Stimulated activated naive B cell treated with anti-CD40 and anti-IgM and Interleukin-4, amounts not matched to agents 10 μg/mL and 1 μg/mL and 100 μg/mL, for 72 hours (primary cell): Measurements from ENCODE around the gene FAM43B.

ENCODE experiments used
- ATAC-seq, 2 donors: fragments of 150-1000 bp; cut with Tn5 transposase; replicated peaks; 2 replicates each; pipeline ENCODE4 v1.10.0; 2021; ENCODE audit warnings: moderate library complexity in 1 of 2
- DNase-seq: peaks from one replicate; pipeline ENCODE4 v3.0.0; 2021
- H3K27ac Mint-ChIP-seq: one replicate; pipeline ENCODE4 v1.8.0; 2022; ENCODE audit warnings: mild to moderate bottlenecking, mixed read lengths
- H3K27me3 Mint-ChIP-seq, 2 donors: one replicate each; pipeline ENCODE4 v1.8.0; 2022; ENCODE audit warnings: mixed read lengths in 2 of 2
- H3K36me3 Mint-ChIP-seq, 2 donors: one replicate each; pipeline ENCODE4 v1.8.0; 2022; ENCODE audit warnings: mixed read lengths in 2 of 2, mild to moderate bottlenecking in 1 of 2
- H3K4me1 Mint-ChIP-seq, 2 donors: one replicate each; pipeline ENCODE4 v1.8.0; 2022; ENCODE audit warnings: mixed read lengths in 2 of 2, mild to moderate bottlenecking in 1 of 2
- H3K4me3 Mint-ChIP-seq, 2 donors: one replicate each; pipeline ENCODE4 v1.8.0; 2022; ENCODE audit warnings: mild to moderate bottlenecking in 2 of 2, mixed read lengths in 2 of 2, moderate library complexity in 1 of 2
- H3K9me3 Mint-ChIP-seq, 2 donors: one replicate each; pipeline ENCODE4 v1.8.0; 2022; ENCODE audit warnings: mixed read lengths in 2 of 2, mild to moderate bottlenecking in 1 of 2

Gene FAM43B

DNA sequence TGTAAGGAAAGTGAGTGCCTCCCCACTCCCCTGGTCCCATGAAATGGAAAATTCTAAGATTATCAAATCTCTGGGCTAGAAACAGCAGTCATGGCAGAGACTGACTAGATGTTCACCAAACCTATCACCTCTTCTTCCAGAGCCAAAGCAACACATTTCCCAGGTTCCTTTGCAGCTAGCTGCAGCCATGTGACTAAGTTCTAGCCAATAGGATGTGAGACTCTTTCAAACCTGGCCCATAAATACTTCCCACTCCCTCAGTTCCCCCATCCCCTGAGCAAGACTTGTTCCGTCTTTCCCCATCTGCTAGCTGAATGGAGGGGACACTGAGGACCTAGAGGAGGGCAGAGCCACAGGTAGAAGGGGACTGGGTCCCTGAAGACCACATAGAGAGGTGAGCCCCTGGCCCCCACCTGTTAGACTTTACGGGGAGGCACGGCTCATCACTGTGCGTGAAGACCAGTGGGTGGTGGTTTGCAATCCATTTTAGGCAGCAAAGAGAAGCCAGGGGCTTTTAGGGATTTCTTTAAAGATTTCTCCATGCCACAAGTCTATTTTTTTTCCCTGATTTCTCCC, 17.2 kb downstream of the FAM43B start:
- Mint-ChIP-seq H3K36me3 (no peaks in the 10 kb centered on the region), H3K9me3 (peaks cover 5 to 8% of the 10 kb centered on the region in 2 donors), H3K4me3 (no peak overlapping the region), H3K27me3 (peaks cover 37 to 43% of the 10 kb centered on the region in 2 donors), H3K27ac (no peak overlapping the region), H3K4me1 (no peaks in the 10 kb centered on the region)
- DNase-seq (no peak), ATAC-seq (no peak)

GRCh38 chr1:20571427-20571826, 19.1 kb downstream of the FAM43B start:
- Mint-ChIP-seq H3K36me3 (no peaks in the 10 kb centered on the region), H3K9me3 (peaks cover 5 to 8% of the 10 kb centered on the region in 2 donors), H3K27ac (no peak overlapping the region), H3K4me3 (no peak overlapping the region), H3K27me3 (peaks cover 33 to 43% of the 10 kb centered on the region in 2 donors), H3K4me1 (no peaks in the 10 kb centered on the region)
- no peak for ATAC-seq
- DNase-seq: no peak

DNA sequence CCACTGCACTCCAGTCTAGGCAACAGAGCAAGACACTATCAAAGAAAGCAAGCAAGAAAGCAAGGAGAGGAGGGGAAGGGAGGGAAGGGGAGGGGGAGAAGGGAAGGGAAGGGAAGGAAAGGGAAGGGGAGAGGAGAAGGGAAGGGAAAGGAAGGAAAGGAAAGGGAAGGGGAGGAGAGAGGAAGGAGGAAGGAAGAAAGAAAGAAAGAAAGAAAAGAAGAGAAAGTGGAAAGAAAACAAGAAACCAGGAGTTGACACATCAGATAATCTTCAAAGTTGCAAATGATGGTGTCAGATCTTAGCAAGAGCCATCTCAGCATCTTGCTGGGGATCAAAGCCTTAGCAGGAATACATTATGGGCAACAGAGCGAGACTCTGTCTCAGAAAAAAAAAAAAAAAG, 21.6 kb downstream of the FAM43B start:
- Mint-ChIP-seq H3K36me3 (no peaks in the 10 kb centered on the region), H3K4me1 (no peaks in the 10 kb centered on the region), H3K4me3 (no peak overlapping the region), H3K27ac (no peak overlapping the region), H3K27me3 (peaks cover 36 to 53% of the 10 kb centered on the region in 2 donors), H3K9me3 (peaks cover 5 to 8% of the 10 kb centered on the region in 2 donors)
- DNase-seq (no peak), ATAC-seq (no peak)

- Mint-ChIP-seq H3K36me3 (no peaks in the 10 kb centered on the region), H3K27me3 (peaks cover 32 to 57% of the 10 kb centered on the region in 2 donors), H3K9me3 (peaks cover 2 to 6% of the 10 kb centered on the region in 2 donors), H3K4me3 (no peak overlapping the region), H3K27ac (peak overlapping the region; percentile 72), H3K4me1 (no peaks in the 10 kb centered on the region)
- DNase-seq (no peak), ATAC-seq (peak; percentile 56 to 79)
Measured at GRCh38 chr1:20574686-20575540, 22.5 kb downstream of the FAM43B start.

GRCh38 chr1:20575541-20576336, 23.4 kb downstream of the FAM43B start:
- Mint-ChIP-seq H3K4me1 (no peaks in the 10 kb centered on the region), H3K4me3 (no peak overlapping the region), H3K9me3 (peaks cover 0 to 6% of the 10 kb centered on the region in 2 donors), H3K36me3 (no peaks in the 10 kb centered on the region), H3K27me3 (peaks cover 28 to 57% of the 10 kb centered on the region in 2 donors), H3K27ac (no peak overlapping the region)
- no peak for ATAC-seq
- DNase-seq: no peak

DNA sequence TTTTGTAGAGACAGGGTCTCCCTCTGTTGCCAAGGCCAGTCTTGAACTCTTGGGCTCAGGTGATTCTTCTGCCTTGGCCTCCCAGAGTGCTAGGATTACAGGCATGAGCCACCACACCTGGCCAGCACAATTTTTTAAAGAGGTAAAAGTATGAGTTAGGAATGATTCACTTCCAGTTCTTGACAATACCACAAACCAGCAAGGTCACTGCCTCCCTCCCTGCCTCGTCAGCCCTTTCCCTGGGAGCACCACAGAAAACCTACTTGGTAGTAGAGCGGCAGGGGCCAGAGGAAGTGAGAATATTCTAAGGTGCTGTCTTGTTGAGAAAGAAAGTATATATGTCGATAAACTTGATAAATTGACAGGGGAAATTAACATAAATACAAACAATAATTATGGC, 25.7 kb downstream of the FAM43B start:
- peaks cover 23 to 45% of the 10 kb centered on the region in 2 donors for H3K27me3 Mint-ChIP-seq
- DNase-seq: no peak
- H3K4me1 Mint-ChIP-seq: no peaks in the 10 kb centered on the region
- H3K27ac Mint-ChIP-seq: no peak overlapping the region
- H3K36me3 Mint-ChIP-seq: no peaks in the 10 kb centered on the region
- H3K4me3 Mint-ChIP-seq: no peak overlapping the region
- no peaks in the 10 kb centered on the region for H3K9me3 Mint-ChIP-seq
- ATAC-seq: no peak

GRCh38 chr1:20578721-20579395, 26.5 kb downstream of the FAM43B start:
- H3K9me3 Mint-ChIP-seq: no peaks in the 10 kb centered on the region
- H3K27me3 Mint-ChIP-seq: peaks cover 17 to 40% of the 10 kb centered on the region in 2 donors
- no peaks in the 10 kb centered on the region for H3K36me3 Mint-ChIP-seq
- no peak overlapping the region for H3K4me3 Mint-ChIP-seq
- DNase-seq (no peak), ATAC-seq (no peak)
- no peaks in the 10 kb centered on the region for H3K4me1 Mint-ChIP-seq
- no peak overlapping the region for H3K27ac Mint-ChIP-seq

- H3K27me3 Mint-ChIP-seq: peaks cover 35 to 52% of the 10 kb centered on the region in 2 donors
- H3K4me3 Mint-ChIP-seq: no peak overlapping the region
- DNase-seq: no peak
- no peak overlapping the region for H3K27ac Mint-ChIP-seq
- H3K9me3 Mint-ChIP-seq: no peaks in the 10 kb centered on the region
- no peaks in the 10 kb centered on the region for H3K36me3 Mint-ChIP-seq
- peaks cover 4 to 6% of the 10 kb centered on the region in 2 donors for H3K4me1 Mint-ChIP-seq
- no peak for ATAC-seq
Measured at GRCh38 chr1:20584890-20585289, 32.5 kb downstream of the FAM43B start.

DNA sequence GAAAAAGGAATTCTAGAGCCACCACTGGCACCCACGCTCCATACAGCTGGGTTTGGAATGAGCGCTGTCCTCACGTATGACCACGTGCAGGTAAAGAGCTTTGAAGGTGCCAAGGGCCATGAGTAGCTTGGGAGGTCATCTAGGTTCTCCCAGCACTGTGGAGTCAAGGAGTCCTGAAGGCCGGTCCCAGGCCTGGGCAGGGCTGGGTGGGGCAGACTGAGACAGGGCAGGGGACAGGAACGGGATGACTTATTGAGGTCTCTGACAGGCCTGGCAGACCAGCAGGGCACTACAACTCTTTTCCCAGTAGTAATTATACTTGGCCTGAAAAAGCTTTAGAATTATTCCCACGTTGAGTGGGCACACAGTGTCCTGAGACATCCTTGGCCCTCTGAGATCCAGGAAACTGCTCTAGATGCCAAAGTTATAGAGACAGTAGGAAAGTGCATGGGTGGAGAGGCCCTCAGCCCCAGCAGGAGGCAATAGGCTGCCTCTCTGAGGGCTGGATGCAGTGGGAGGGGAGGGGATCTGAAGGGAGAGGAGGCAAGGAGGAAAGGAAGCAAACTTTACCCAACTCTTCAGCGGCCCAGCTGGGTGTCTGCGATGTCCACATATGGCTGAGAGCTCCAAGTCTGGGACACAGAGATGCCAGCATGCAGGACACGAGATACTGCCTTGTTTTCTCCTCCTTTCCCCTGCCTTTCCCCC, 34.7 kb downstream of the FAM43B start:
- H3K4me3 Mint-ChIP-seq: no peak overlapping the region
- H3K36me3 Mint-ChIP-seq: no peaks in the 10 kb centered on the region
- peaks cover 4 to 6% of the 10 kb centered on the region in 2 donors for H3K4me1 Mint-ChIP-seq
- H3K9me3 Mint-ChIP-seq: no peaks in the 10 kb centered on the region
- DNase-seq (no peak), ATAC-seq (no peak)
- H3K27me3 Mint-ChIP-seq: peaks cover 50 to 73% of the 10 kb centered on the region in 2 donors
- H3K27ac Mint-ChIP-seq: no peak overlapping the region

- H3K36me3 Mint-ChIP-seq: no peaks in the 10 kb centered on the region
- no peak overlapping the region for H3K4me3 Mint-ChIP-seq
- H3K9me3 Mint-ChIP-seq: no peaks in the 10 kb centered on the region
- H3K4me1 Mint-ChIP-seq: peaks cover 4 to 6% of the 10 kb centered on the region in 2 donors
- H3K27me3 Mint-ChIP-seq: peaks cover 55 to 78% of the 10 kb centered on the region in 2 donors
- DNase-seq (no peak), ATAC-seq (no peak)
- no peak overlapping the region for H3K27ac Mint-ChIP-seq
Measured at GRCh38 chr1:20587661-20588053, 35.3 kb downstream of the FAM43B start.

DNA sequence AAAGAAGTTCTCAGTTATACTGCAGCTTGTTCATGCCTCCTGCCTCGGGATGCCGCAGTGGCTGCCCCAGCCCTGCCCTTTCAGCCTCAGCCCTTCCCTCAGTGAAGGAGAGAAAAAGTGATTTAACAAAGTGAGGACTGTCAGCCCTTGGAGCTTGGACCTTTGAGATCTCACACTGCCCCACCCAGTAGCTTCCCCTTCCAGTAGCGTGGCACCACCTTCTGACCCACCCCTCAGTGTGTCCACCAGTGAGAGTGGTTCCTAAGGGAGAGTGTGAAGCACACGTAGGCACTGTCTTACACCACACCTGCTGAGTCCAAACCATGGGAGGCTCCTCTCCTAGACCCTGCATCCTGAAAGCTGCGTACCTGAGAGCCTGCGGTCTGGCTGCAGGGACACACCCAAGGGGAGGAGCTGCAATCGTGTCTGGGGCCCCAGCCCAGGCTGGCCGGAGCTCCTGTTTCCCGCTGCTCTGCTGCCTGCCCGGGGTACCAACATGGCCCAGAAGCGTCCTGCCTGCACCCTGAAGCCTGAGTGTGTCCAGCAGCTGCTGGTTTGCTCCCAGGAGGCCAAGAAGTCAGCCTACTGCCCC, 36.4 kb downstream of the FAM43B start, which contains the start of gene CDA:
CDA (plus strand) TSS at position 464 of the 592 bp plus-strand sequence; CDS start at position 497, 33 bp downstream.
- Mint-ChIP-seq H3K27me3 (peaks cover 56 to 81% of the 10 kb centered on the region in 2 donors), H3K27ac (no peak within 1 kb of the TSS), H3K9me3 (no peaks in the 10 kb centered on the region), H3K36me3 (no peaks in the 10 kb centered on the region), H3K4me3 (no peak within 1 kb of the TSS), H3K4me1 (peaks cover 4 to 6% of the 10 kb centered on the region in 2 donors)
- DNase-seq: no peak
- no peak for ATAC-seq

GRCh38 chr1:20589331-20590278, 37.2 kb downstream of the FAM43B start:
- ATAC-seq: peak in 1 of 2 donors; percentile 25

More at GRCh38 chr1:20589331-20590278, 37.2 kb downstream of the FAM43B start:
- no peaks in the 10 kb centered on the region for H3K9me3 Mint-ChIP-seq
- no peaks in the 10 kb centered on the region for H3K36me3 Mint-ChIP-seq
- no peak overlapping the region for H3K4me3 Mint-ChIP-seq
- H3K27ac Mint-ChIP-seq: no peak overlapping the region
- peaks cover 4 to 6% of the 10 kb centered on the region in 2 donors for H3K4me1 Mint-ChIP-seq
- no peak for DNase-seq
- H3K27me3 Mint-ChIP-seq: peaks cover 57 to 82% of the 10 kb centered on the region in 2 donors
